Adrenal gland (tissue), 12 donors: ENCODE data around the gene ABAT. TPM values are rescaled to one million over a fixed set of nuclear protein-coding genes. Genes with fewer than 3 reads are reported as not detected.

Experiments used
- DNase-seq, 7 donors: peaks; one replicate each; pipeline ENCODE4 v3.0.0-alpha.2; 2019 to 2020
- H3K27ac ChIP-seq, 5 donors: fragments of 200-600 bp; sonication (generic) in 4 of 5; 1 replicate in 3 of 5; 2 replicates in 2 of 5; pipeline versions ENCODE4 v1.5.1 to v1.8.0; 2016 to 2020; ENCODE audit warnings: mild to moderate bottlenecking in 1 of 5
- H3K27me3 ChIP-seq: fragments of 200-600 bp; 2 replicates; pipeline ENCODE4 v1.8.0; 2021
- H3K36me3 ChIP-seq, 2 donors: fragments of 200-600 bp; replicated peaks in 1 of 2; 1 replicate in 1 of 2; 2 replicates in 1 of 2; pipeline versions ENCODE4 v1.5.1 to v1.8.0; 2018 to 2022
- H3K4me1 ChIP-seq, 2 donors: fragments of 200-600 bp; replicated peaks in 1 of 2; 1 replicate in 1 of 2; 2 replicates in 1 of 2; pipeline versions ENCODE4 v1.5.1 to v1.8.0; 2018 to 2021
- H3K4me3 ChIP-seq, 4 donors: fragments of 200-600 bp; sonication (generic) in 3 of 4; one replicate each; pipeline ENCODE4 v1.5.1; 2016 to 2018
- H3K9me3 ChIP-seq, 3 donors: fragments of 200-600 bp; sonication (generic) in 1 of 3; replicated peaks in 1 of 3; 1 replicate in 2 of 3; 2 replicates in 1 of 3; pipeline versions ENCODE4 v1.5.1 to v1.8.0; 2016 to 2021
- POLR2A ChIP-seq, 2 donors: fragments of 450-650 bp; IDR thresholded peaks; one replicate each; pipeline ENCODE4 v1.6.1; 2017; ENCODE audit warnings: antibody characterized with exemption in 2 of 2, mild to moderate bottlenecking in 2 of 2, moderate library complexity in 1 of 2
- WGBS, 4 donors: extraction: QIAGEN DNeasy Blood & Tissue Kit in 2 of 4; methylation state at CpG; one replicate each; pipeline versions ENCODE4 v1.1.5 to v1.1.7; 2013 to 2017; 5-methylcytosine and 5-hydroxymethylcytosine counted together
- intact Hi-C, 2 donors: fragments of 100-400 bp; cut with DNase I; formaldehyde crosslinking; loops; one replicate each; pipeline versions ENCODE4 v1.14.1 to v1.15.0; 2022 to 2023
- polyA plus RNA-seq, 3 donors: library from polyadenylated mRNA; stranded (reverse); fragments of 200-250 nt in 2 of 3; fragments of 350-450 nt in 1 of 3; fragmentation: Illumina TruSeq in 1 of 3; extraction: RNeasy Lipid Tissue Mini Kit (QIAGEN cat#74804) in 1 of 3; gene quantifications; one replicate each; pipeline ENCODE4 v1.2.3, GENCODE V29; 2013 to 2014
- total RNA-seq, 9 donors: library from RNA; depleted of rRNA in 4 of 9; stranded (reverse); fragments of >200 nt in 4 of 9; fragments of 120-200 nt in 1 of 9; fragmentation: NEBNext Ultra II Directional in 1 of 9; extraction: Animal tissue kit (Norgen Biotek cat#: 25700) in 1 of 9; gene quantifications; one replicate each; pipeline versions ENCODE4 v1.1.0 to v1.2.4, GENCODE V29; 2013 to 2023
- TF ChIP-seq, protein P1 (sequence below), 6 experiments: fragments of 450-650 bp in 4 of 6; fragments of 200-600 bp in 2 of 6; sonication (generic) in 1 of 6; IDR thresholded peaks; 1 replicate in 5 of 6; 2 replicates in 1 of 6; pipeline versions ENCODE4 v1.5.1 to v1.8.0; 2016 to 2021; ENCODE audit warnings: antibody characterized with exemption in 6 of 6, mild to moderate bottlenecking in 2 of 6, moderate library complexity in 1 of 6
- donor health status: healthy with polysubstance abuse.
- donor health status: Bipolar disorder and iron deficiency.
- donor health status: DM: yes; HTN: yes; CAD: no.
- donor health status: DM: no; HTN: no; CAD: no.
- donor health status: DM: no; HTN: no; CAD: no.
- donor health status: DM: yes; HTN: yes; CAD: no.

Gene ABAT
- total and polyA plus RNA-seq, 12 donors, result 12.1 to 89.2 (median 28.5) TPM

DNA sequence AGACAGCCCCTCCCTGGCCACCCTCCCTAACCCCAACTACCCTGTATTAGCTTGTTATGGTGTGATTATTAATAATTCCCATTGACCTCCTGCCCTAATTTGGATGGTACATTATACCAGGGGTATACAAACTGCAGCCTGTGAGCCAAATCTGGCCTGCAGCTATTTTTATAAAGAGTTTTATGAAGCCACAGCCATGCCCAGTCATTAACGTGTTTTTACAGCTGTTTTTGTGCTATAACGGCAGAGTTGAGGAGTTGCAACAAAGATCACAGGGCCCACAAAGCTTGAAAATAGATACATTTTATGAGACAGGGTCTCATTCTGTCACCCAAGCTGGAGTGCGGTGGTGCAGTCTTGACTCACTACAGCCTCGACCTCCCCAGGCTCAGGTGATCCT lies 47.0 kb upstream of the ABAT start:
- WGBS, 4 donors, result 62 to 85% (median 73%) methylated on average over 4 of the region's 4 CpGs
- intact Hi-C loops, result no loop called here
- no peaks in the 10 kb centered on the region for H3K27me3 ChIP-seq
- peaks cover 0 to 64% of the 10 kb centered on the region in 2 donors for H3K36me3 ChIP-seq
- H3K4me1 ChIP-seq, result peaks cover 6 to 34% of the 10 kb centered on the region in 2 donors
- H3K4me3 ChIP-seq, result no peak overlapping the region
- H3K27ac ChIP-seq, result peak overlapping the region in 1 of 5 donors; percentile 37
- TF ChIP-seq, protein P1, sequence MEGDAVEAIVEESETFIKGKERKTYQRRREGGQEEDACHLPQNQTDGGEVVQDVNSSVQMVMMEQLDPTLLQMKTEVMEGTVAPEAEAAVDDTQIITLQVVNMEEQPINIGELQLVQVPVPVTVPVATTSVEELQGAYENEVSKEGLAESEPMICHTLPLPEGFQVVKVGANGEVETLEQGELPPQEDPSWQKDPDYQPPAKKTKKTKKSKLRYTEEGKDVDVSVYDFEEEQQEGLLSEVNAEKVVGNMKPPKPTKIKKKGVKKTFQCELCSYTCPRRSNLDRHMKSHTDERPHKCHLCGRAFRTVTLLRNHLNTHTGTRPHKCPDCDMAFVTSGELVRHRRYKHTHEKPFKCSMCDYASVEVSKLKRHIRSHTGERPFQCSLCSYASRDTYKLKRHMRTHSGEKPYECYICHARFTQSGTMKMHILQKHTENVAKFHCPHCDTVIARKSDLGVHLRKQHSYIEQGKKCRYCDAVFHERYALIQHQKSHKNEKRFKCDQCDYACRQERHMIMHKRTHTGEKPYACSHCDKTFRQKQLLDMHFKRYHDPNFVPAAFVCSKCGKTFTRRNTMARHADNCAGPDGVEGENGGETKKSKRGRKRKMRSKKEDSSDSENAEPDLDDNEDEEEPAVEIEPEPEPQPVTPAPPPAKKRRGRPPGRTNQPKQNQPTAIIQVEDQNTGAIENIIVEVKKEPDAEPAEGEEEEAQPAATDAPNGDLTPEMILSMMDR (IDR thresholded peaks at IDR 0.05), result no peak
- no peak for TF ChIP-seq POLR2A (IDR thresholded peaks at IDR 0.05)
- H3K9me3 ChIP-seq, result no peaks in the 10 kb centered on the region
- DNase-seq, result no peak

DNA sequence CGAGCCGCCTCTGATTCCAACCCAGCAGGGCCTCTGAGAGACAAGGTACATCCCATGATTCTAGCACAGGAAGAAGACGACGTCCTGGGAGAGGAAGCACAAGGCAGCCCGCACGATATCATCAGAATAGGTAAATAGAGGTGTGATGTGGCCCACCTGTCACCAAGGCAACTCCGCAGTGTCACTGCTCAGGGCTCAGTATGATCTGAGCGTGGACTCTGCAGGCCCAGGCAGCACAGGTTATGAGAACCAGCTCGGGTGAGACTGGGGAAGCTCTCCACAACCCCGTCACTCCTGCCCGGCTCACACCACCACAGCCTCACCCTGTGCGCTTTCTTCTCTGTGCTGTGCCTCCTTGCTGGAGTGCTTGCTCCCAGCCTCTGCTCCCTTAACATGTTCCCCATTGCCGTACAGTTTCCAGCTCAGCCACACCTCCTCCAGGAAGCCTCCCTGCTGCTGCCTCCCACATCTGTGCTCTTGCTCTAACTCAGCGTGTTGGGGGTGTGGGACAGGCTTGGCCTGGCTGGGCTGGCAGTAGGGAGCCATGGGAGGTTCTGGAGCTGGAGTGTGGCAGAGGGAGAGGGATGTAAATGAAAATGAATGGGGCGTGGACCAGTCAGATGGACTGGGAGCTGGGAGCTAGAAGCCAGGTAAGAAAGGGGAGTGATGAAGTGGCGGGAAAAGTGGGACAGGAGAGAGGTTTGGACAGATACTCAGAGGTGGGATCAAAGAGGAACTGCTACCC lies 45.3 kb upstream of the ABAT start:
- no peak for TF ChIP-seq POLR2A (IDR thresholded peaks at IDR 0.05)
- TF ChIP-seq, protein P1 (IDR thresholded peaks at IDR 0.05), result no peak
- Histone ChIP-seq H3K36me3 (peaks cover 0 to 73% of the 10 kb centered on the region in 2 donors), H3K4me1 (peaks cover 0 to 18% of the 10 kb centered on the region in 2 donors), H3K4me3 (no peak overlapping the region), H3K27ac (no peak overlapping the region), H3K9me3 (no peaks in the 10 kb centered on the region), H3K27me3 (no peaks in the 10 kb centered on the region)
- WGBS, 4 donors, result 91 to 94% (median 93%) methylated on average over 15 to 16 of the region's 16 CpGs
- no peak for DNase-seq
- intact Hi-C loops, result no loop called here

GRCh38 chr16:8630255-8630953 lies 44.0 kb upstream of the ABAT start:
- Histone ChIP-seq H3K27me3 (no peaks in the 10 kb centered on the region), H3K27ac (no peak overlapping the region), H3K9me3 (no peaks in the 10 kb centered on the region), H3K4me3 (no peak overlapping the region), H3K4me1 (peaks cover 0 to 9% of the 10 kb centered on the region in 2 donors), H3K36me3 (peaks cover 0 to 82% of the 10 kb centered on the region in 2 donors)
- WGBS, 4 donors, result 88 to 95% (median 90%) methylated on average over 7 to 11 of the region's 11 CpGs
- no peak for TF ChIP-seq POLR2A (IDR thresholded peaks at IDR 0.05)
- TF ChIP-seq, protein P1 (IDR thresholded peaks at IDR 0.05), result no peak
- no peak for DNase-seq
- intact Hi-C loops, result no loop called here

GRCh38 chr16:8631373-8631772 lies 43.0 kb upstream of the ABAT start:
- Histone ChIP-seq H3K4me3 (no peak overlapping the region), H3K27ac (peak overlapping the region in 1 of 5 donors; percentile 55), H3K9me3 (no peaks in the 10 kb centered on the region), H3K4me1 (peaks cover 0 to 9% of the 10 kb centered on the region in 2 donors), H3K27me3 (no peaks in the 10 kb centered on the region), H3K36me3 (peaks cover 0 to 82% of the 10 kb centered on the region in 2 donors)
- intact Hi-C loops, result no loop called here
- TF ChIP-seq, protein P1 (IDR thresholded peaks at IDR 0.05), result no peak
- TF ChIP-seq POLR2A (IDR thresholded peaks at IDR 0.05), result no peak
- 84 to 91% (median 88%) methylated on average over 9 of the region's 9 CpGs for WGBS, 4 donors
- no peak for DNase-seq
